ENCODE results near the gene ANKRD60.

ANKRD60 gene

GRCh38 chr20:58196402-58197184 is 31.9 kb downstream of the ANKRD60 start:
- FAIRE-seq (peak; percentile 98), DNase-seq (ENCODE audit: low spot score) (no peak)

GRCh38 chr20:58195047-58195446 is 33.4 kb downstream of the ANKRD60 start:
- FAIRE-seq (no peak), DNase-seq (ENCODE audit: low spot score) (no peak)

- FAIRE-seq = no peak
Measured at GRCh38 chr20:58194175-58194791, 34.2 kb downstream of the ANKRD60 start.

GRCh38 chr20:58192567-58192966 is 35.9 kb downstream of the ANKRD60 start:
- FAIRE-seq (no peak), DNase-seq (ENCODE audit: low spot score) (no peak)

More at GRCh38 chr20:58194175-58194791, 34.2 kb downstream of the ANKRD60 start:
- no peak for DNase-seq (ENCODE audit: low spot score)

GRCh38 chr20:58192065-58192464 is 36.4 kb downstream of the ANKRD60 start:
- no peak for FAIRE-seq

GRCh38 chr20:58188527-58188926 is 39.9 kb downstream of the ANKRD60 start:
- DNase-seq (ENCODE audit: low spot score) (no peak), FAIRE-seq (no peak)

More at GRCh38 chr20:58192065-58192464, 36.4 kb downstream of the ANKRD60 start:
- no peak for DNase-seq (ENCODE audit: low spot score)

- no peak for DNase-seq (ENCODE audit: low spot score)
Measured at GRCh38 chr20:58184984-58185383, 43.5 kb downstream of the ANKRD60 start.

GRCh38 chr20:58184063-58184462 is 44.4 kb downstream of the ANKRD60 start:
- FAIRE-seq (no peak), DNase-seq (ENCODE audit: low spot score) (no peak)

More at GRCh38 chr20:58184984-58185383, 43.5 kb downstream of the ANKRD60 start:
- FAIRE-seq = no peak

GRCh38 chr20:58182521-58183140 is 45.8 kb downstream of the ANKRD60 start:
- DNase-seq (ENCODE audit: low spot score) = no peak
- FAIRE-seq = peak; percentile 70

GRCh38 chr20:58179432-58180099 is 48.9 kb downstream of the ANKRD60 start:
- FAIRE-seq (peak; percentile 89), DNase-seq (ENCODE audit: low spot score) (peak; percentile 92)

GRCh38 chr20:58179083-58179431 is 49.4 kb downstream of the ANKRD60 start:
- DNase-seq (ENCODE audit: low spot score) = no peak
- no peak for FAIRE-seq

- FAIRE-seq (no peak), DNase-seq (ENCODE audit: low spot score) (no peak)
Measured at GRCh38 chr20:58177799-58178198, 50.7 kb downstream of the ANKRD60 start.

GRCh38 chr20:58175836-58176235 is 52.6 kb downstream of the ANKRD60 start:
- peak; percentile 72 for FAIRE-seq
- no peak for DNase-seq (ENCODE audit: low spot score)

- peak; percentile 35 for FAIRE-seq
Measured at GRCh38 chr20:58175425-58175824, 53.0 kb downstream of the ANKRD60 start.

GRCh38 chr20:58174708-58175280 is 53.7 kb downstream of the ANKRD60 start:
- DNase-seq (ENCODE audit: low spot score) (no peak), FAIRE-seq (no peak)

More at GRCh38 chr20:58175425-58175824, 53.0 kb downstream of the ANKRD60 start:
- no peak for DNase-seq (ENCODE audit: low spot score)

- DNase-seq (ENCODE audit: low spot score) (no peak), FAIRE-seq (no peak)
Measured at GRCh38 chr20:58173930-58174707, 54.3 kb downstream of the ANKRD60 start.

- FAIRE-seq (no peak), DNase-seq (ENCODE audit: low spot score) (no peak)
Measured at GRCh38 chr20:58173091-58173490, 55.4 kb downstream of the ANKRD60 start.

- peak; percentile 77 for FAIRE-seq
- DNase-seq (ENCODE audit: low spot score) = no peak
Measured at GRCh38 chr20:58171796-58172425, 56.5 kb downstream of the ANKRD60 start.

GRCh38 chr20:58169450-58169849 is 59.0 kb downstream of the ANKRD60 start:
- peak; percentile 42 for FAIRE-seq
- DNase-seq (ENCODE audit: low spot score) = no peak

GRCh38 chr20:58168843-58169242 is 59.6 kb downstream of the ANKRD60 start:
- FAIRE-seq (peak; percentile 69), DNase-seq (ENCODE audit: low spot score) (no peak)
